HS-27A (cell line): Measurements from ENCODE around the gene KRTAP4-4.
"Not testable (repeated sequence)": the region's sequence is repeated elsewhere in the genome, so short reads cannot be mapped to it uniquely, and the experiment has no call there.

Source experiments
- DNase-seq: peaks from one replicate; pipeline ENCODE4 v3.0.0-alpha.2; 2012; ENCODE audit warnings: low read depth, missing footprints

Gene KRTAP4-4

DNA sequence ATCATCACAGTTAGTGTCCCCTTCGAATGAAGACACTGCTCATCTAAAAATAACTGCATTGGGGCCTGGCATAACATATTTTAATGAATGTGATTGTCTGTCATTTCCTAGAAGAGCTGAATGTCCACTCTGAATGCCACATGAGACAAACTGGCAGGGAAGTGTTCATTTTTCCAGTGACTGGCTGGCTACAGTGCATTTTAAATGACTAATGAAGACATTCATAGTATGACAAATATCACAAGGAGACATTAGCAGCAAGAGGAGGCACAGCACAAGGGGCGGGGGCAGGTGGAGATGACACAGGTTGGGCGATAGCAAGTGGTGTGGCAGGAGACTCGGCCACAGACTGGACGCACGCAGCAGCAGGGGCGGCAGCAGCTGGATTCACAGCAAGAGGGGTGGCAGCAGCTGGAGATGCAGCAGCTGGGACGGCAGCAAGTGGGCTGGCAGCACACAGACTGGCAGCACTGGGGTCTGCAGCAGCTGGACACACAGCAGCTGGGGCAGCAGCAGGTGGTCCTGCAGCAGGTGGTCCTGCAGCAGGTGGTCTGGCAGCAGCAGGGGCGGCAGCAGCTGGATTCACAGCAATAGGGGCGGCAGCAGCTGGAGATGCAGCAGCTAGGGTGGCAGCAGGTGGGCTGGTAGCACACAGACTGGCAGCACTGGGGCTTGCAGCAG lies 11.4 kb downstream of the KRTAP4-4 start:
- not testable (repeated sequence) for DNase-seq

DNA sequence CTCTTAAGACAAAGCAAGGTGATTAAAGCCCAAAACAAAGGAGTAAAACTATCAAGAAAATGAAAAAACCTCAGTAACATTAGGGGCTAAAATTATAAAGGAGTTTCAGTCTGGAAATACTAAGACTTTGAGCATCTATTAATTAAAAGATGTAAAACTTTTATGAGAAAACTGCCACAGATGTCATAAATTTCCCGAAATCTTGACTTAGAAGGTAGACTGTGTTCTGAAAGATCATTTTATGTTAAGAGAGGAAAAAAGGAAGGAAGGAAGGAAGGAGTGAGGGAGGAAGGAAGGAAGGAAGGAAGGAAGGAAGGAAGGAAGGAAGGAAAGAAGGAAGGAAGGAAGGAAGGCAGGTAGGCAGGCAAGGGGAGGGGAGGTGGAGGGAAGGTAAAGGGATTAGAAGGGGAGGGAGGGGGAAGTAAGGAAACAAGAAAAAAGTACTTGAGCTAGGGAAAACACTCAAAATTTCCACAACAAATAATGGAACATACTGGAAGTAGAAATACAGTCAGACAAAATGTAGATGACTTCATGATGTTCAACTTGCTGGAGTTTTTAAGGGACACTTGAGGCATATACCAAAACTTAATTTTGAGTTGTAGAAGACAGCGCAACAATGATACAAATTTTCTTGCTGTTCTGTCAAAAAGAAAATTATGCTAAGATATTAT lies 12.9 kb downstream of the KRTAP4-4 start:
- no peak for DNase-seq

DNA sequence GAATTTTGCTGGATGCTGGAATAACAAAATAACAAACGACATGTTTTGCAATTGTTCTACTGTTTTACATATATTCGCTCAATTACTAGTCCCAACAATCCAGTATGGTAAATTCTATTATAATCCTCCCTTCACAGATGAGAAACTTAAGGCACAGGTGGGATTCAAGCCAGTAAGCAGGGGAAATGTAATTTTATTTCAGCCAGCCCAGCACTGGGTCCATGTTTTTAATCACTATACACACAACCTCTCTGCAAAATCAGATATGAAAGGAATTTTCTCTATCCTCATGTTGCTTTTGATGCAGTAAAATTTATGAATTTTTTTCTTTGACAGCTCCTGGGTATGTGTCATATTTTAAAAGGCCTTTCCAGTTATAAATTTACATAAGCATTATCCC lies 15.3 kb downstream of the KRTAP4-4 start:
- DNase-seq = no peak

DNA sequence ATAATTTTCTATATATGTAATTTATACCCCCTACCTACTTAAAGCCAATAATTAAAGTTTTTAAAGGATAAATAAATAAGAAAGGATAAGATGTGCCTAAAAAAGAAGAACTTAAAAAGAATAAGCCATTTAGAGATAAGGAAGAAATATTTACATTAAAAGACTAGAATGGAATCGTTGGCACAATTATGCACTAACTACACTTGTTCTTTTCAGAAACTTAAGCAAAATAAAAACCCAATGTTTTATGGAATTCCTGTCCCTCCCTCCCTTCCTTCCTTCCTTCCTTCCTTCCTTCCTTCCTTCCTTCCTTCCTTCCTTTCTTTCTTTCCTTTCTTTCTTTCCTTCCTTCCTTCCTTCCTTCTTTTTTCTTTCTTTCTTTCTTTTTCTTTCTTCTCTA lies 15.7 kb downstream of the KRTAP4-4 start:
- no peak for DNase-seq

DNA sequence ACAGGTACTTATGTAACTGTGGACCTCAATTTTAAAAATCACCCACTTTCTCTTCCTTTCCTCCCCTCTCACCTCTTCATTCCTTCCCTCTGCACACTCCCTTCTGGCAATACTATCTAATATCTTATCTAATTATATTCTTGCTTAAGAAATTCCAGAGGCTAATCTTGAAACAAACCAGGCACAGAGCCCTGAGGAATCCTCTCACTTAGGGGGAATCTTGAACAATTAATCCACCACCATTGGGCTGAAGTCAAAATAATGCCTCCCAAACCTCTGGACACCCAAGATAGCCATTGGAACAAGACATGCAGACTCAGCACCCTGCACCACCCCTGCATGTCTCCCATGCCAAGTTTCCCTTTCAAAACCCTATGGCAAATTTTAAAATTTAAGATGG lies 19.2 kb downstream of the KRTAP4-4 start:
- DNase-seq = no peak

DNA sequence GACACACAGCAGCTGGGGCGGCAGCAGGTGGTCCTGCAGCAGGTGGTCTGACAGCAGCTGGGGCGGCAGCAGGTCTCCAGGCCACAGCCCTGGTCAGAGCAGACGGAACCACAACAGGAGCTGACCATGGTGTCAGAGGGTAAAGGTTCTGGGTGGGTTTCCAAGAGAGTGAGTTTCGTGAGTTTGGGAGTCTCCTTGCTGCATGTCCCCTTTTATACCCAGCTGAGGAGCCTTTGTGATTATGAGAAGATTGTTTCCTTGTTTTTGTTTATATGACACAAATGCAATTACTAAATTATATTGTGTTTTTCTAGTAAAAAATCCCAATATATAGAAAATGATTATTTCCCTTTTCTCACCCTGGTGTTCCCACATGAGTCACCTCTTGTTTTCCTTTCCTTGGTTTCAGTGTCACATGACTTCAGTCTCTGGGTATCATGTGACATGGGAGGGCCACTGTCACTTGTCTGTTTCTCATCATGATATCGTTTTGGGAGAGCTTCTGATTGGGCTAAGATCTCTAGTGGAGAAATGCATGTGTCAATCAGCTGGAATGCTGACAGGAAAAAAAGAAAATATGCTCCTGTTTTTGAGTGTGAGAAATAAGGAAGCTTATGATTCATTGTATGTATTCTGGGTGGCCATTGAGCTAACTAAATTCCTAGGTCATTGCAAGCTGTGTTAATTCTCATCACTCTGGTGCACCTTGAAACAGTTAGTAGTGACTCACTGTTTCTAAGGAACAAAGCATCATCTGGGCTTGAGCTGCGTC lies 20.0 kb downstream of the KRTAP4-4 start, which contains the start of gene KRTAP4-6:
TSS of gene KRTAP4-6 (minus strand) at position 185 of the 772 bp plus-strand sequence. CDS start at position 128, 57 bp downstream.
- peak; percentile 64 for DNase-seq

DNA sequence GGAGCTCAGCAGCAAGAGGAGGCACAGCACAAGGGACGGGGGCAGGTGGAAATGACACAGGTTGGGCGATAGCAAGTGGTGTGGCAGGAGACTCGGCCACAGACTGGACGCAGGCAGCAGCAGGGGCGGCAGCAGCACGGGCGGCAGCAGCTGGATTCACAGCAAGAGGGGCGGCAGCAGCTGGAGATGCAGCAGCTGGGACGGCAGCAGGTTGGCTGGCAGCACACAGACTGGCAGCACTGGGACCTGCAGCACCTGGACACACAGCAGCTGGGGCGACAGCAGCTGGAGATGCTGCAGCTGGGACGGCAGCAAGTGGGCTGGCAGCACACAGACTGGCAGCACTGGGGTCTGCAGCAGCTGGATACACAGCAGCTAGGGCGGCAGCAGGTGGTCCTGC lies 20.7 kb downstream of the KRTAP4-4 start:
- DNase-seq = not testable (repeated sequence)

DNA sequence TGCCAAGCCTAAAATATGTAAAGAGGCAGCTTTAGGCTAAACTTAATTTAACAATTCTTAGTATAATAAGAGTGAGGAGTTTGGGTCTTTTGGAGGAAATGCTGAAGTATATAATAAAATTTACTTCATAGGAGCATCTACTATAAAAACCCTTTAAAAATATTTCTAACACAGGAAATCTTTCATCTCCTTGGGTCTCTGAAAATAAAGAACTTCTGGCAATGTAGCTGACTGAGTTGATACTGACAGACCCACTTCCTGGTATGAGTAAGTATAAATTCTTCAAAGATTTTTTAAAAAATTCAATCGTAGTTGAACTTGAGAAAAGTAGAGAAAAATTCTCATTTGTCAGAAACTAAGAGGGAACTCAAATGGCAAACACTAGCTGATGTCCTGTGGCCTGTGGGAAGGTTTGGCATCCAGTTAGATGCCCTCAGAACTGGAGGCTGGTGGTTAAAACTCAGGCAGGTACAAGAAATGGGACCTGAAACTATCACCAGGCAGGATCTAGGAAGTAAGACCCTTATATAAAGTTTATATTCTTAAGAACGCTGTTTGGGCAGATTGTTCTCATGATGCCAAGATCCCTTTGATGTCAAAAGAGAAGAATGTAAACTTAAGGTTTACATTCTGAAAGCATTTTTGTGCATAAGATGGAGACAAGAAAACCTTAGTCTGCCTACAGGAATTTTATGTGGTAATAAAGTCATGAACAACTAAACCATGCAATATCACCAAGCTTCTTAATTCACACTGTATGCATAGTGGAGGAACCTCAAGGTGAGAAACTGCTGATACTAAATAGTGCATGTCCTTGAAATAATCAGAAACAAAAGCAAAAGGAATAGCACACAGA lies 26.4 kb downstream of the KRTAP4-4 start:
- no peak for DNase-seq

DNA sequence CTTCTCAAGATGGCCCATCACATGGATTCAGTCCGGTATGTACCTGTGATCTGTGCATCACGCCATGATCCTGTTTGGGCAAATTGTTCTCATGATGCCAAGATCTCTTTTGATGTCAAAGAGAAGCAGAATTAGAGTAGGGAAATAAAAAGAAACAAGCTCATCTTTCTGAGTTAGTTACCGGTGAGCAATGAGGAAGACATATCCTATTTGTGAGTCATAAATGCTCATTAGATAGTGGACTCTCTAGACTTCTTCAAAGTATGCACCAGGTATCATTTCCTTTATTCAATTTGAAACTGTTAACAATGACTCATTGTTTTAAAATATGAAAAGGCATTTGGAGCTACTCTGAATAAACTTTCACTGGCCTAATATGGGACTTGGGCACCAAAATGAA lies 28.6 kb downstream of the KRTAP4-4 start:
- no peak for DNase-seq

DNA sequence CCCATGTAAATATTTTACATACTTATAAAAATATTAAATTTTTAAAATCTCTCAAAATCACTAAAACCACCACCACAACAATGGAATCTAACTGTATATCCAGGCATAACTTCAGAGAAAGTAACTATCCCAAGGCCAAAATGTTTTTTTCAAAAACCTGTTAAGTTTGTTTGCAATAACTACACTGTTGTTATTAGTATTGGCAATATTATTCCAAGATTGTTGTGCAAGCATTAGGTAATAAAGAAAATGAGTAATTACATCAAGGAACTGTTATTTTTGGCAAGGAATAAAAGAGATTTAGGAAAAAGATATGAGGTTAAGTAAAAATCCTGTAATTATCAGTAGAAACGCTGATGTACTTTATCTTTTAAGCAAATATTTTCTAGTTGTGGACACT lies 33.2 kb downstream of the KRTAP4-4 start:
- no peak for DNase-seq

DNA sequence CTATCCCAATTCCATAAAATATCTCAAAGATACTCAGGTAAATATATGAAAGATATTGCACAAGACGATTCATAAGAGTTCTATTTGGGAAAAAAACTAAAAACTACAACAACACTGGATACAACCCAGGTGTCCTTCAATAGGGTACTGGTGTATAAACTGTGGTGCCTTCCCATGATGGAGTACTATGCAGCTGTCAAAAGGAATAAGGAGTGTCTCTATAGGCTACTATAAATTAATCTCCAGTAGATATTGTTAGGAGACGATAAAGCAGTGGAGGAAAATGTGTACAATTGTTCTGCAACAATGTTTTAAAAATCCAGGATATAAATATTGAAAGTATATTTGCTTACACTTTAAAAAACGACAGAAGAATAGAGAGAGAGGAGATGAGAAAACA lies 34.1 kb downstream of the KRTAP4-4 start:
- no peak for DNase-seq

DNA sequence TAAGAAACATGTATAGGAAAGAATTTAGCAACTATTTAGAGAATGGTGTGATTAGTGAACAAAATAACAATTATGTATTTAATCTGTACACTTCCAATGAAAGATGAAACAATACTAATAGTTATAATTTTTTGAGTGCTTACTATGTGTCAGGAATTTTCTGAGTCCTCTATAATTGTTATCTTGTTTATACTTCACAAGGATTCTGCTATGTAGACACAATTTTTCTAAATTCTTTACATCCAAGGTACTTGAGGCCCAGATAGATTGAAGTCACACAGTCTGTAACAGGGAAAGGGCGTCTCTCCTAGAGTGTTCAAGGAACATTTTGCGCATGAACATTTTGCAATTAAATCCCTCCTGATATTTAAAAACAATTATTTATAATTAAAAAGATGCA lies 35.5 kb downstream of the KRTAP4-4 start:
- no peak for DNase-seq

DNA sequence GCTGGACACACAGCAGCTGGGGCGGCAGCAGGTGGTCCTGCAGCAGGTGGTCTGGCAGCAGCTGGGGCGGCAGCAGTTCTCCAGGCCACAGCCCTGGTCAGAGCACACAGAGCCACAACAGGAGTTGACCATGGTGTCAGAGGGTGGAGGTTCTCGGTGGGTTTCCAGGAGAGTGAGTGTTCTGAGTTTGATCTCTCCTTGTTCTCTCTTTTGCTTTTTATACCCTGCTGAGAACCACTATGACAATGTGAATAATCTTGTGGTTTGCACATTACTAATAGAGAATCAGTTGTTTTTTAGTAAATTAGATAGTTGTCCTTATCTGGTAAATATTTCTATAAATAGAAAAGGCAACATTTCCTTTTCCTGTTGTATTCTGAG lies 36.6 kb downstream of the KRTAP4-4 start, which contains the start of gene KRTAP4-12:
TSS of gene KRTAP4-12 (minus strand) at position 192 of the 381 bp plus-strand sequence. CDS start at position 132, 60 bp downstream.
- not testable (repeated sequence) for DNase-seq

DNA sequence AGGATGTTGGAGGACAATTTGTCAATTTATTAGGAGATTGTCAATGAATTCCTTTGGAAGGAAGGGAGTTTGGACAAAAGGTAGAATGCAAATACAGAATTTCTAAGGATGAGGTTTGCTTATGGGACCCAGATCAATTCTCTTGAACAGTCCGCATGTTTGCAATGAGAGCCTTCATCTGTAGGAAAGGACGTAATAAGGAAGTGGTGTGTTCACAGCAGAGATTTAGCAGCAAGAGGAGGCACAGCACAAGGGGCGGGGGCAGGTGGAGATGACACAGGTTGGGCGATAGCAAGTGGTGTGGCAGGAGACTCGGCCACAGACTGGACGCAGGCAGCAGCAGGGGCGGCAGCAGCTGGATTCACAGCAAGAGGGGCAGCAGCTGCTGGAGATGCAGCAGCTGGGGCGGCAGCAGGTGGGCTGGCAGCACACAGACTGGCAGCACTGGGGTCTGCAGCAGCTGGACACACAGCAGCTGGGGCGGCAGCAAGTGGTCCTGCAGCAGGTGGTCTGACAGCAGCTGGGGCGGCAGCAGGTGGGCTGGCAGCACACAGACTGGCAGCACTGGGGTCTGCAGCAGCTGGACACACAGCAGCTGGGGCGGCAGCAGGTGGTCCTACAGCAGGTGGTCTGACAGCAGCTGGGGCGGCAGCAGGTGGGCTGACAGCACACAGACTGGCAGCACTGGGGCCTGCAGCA lies 37.1 kb downstream of the KRTAP4-4 start:
- DNase-seq = not testable (repeated sequence)

DNA sequence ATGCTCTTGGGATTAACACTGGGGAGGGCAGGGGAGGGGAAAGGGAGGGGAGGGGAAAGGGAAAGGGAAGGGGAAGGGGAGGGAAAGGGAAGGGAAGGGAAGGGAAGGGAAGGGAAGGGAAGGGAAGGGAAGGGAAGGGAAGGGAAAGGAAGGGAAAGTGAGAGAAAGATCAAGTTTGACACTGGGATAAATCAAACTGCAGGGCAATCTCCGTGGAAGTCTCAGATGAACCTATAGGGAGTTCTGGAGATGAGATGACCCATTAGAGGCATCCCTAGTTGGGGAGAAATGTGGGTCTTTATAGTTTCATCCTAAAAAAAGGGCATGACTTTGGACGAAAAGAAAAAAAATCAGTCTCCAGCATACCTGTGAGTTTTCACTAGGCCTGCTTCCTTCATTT lies 38.8 kb downstream of the KRTAP4-4 start:
- no peak for DNase-seq

DNA sequence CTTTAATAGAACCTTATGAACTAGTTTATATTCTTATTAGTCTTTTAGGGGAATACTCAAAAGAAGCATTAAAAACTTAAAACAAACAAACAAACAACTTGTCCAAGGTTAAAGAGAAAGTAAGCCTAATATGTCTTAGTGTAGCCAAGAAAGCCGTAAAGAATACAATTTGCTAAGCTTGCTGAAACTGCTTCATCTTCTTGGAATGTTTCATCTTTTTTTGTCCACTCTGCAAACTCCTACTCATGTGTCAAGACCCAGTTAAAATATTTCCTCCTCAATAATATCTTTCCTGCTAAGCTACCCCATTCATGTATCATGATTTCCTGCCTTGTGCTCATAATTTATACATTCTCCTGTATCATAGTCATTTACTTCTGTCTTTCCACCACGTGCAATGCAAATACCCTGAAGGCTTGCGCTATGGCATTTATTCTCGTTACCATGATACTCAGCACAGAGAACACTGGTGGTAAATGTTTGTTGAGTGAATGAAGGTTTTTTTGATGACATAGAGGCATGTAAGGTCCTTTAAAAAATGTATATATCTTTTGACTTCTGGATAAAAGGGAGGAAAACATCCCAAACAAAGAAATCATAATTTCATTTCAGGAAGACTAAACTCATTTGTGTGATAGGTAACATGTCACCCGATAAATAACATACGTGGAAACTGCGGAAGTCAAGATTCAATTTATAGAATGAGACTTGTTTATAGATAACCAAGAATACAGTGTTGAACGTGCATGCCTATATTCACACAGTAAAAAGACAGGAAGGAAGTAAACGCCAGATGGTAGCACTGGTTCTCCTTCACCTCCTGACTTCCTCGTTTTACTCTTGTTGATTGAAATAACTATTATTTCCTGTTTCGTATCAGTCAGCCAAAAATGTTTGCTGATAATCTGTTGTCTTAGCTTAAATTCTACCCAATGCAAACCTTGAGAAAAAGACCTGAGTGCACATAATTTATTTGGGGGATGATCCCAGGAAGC lies 40.6 kb downstream of the KRTAP4-4 start:
- not testable (repeated sequence) for DNase-seq

DNA sequence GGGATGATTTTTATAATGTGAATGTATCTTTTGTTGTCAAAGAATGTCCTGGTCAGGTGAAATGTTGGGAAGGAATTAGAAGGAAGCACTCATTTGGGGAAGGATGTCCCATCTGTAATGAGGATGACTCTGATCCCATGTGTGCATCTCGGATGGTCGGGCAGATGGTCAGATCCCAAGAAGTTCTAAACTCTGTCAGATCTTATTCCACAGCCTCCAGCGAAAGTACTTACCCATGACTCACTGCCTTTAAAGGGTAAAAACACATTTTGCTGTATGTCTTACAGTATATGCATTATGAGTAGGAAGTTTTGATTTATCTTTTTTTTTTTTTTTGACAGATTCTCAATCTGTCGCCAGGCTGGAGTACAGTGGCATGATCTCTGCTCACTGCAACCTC lies 41.8 kb downstream of the KRTAP4-4 start:
- no peak for DNase-seq

DNA sequence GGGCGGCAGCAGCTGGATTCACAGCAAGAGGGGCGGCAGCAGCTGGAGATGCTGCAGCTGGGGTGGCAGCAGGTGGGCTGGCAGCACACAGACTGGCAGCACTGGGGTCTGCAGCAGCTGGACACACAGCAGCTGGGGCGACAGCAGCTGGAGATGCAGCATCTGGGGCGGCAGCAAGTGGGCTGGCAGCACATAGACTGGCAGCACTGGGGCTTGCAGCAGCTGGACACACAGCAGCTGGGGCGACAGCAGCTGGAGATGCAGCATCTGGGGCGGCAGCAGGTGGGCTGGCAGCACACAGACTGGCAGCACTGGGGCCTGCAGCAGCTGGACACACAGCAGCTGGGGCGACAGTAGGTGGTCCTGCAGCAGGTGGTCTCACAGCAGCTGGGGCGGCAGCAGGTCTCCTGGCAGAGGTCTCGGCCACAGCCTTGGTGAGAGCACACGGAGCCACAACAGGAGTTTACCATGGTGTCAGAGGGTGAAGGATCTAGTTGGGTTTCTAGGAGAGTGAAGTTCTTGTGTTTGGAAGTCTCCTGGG lies 42.6 kb downstream of the KRTAP4-4 start, which contains the start of gene KRTAP4-11:
TSS of gene KRTAP4-11 (minus strand) at position 528 of the 541 bp plus-strand sequence. CDS start at position 470, 58 bp downstream.
- not testable (repeated sequence) for DNase-seq

DNA sequence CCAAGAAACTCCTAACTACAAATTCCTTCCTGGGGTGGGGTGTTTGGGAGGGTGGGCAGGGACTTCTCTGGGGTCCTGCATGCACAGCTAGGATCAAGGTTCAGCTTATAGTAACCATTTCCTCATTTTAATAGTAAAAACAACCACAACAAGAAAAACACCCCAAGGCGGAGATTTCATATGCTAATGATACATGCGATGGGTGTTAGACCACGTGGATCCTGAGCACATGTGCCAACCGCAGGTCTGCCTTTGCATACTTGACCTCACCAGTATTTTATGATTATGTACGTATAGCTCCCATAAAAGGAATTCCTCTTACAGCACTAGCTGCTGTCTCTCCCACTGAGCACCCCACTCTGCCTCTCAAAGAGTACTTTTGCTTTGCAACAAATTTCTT lies 44.3 kb downstream of the KRTAP4-4 start:
- no peak for DNase-seq
